Large intestine (tissue), 3 donors: ENCODE measurements around the gene CAPZA1. TPM values are rescaled to one million over a fixed set of nuclear protein-coding genes. Genes with fewer than 3 reads are reported as not detected.
A peak's percentile ranks its signal among the peaks of the same experiment; 100 is the strongest.
"Not testable (repeated sequence)": the region's sequence is repeated elsewhere in the genome, so short reads cannot be mapped to it uniquely, and the experiment has no call there.

Source experiments
- DNase-seq, 2 donors: peaks; one replicate each; pipeline versions ENCODE4 v3.0.0 to v3.0.0-alpha.2; 2013
- H3K27ac ChIP-seq: one replicate; pipeline ENCODE4 v1.5.1; 2013; ENCODE audit warnings: low read length
- H3K27me3 ChIP-seq: 2 replicates; pipeline ENCODE4 v1.6.1; 2013; ENCODE audit warnings: low read length; ENCODE audit not compliant: control insufficient read depth, insufficient read depth
- H3K36me3 ChIP-seq: 2 replicates; pipeline ENCODE4 v1.6.1; 2013; ENCODE audit warnings: low read length; ENCODE audit not compliant: control insufficient read depth, insufficient read depth
- H3K4me1 ChIP-seq: one replicate; pipeline ENCODE4 v1.6.1; 2013; ENCODE audit warnings: low read length; ENCODE audit not compliant: control insufficient read depth, insufficient read depth
- H3K4me3 ChIP-seq: one replicate; pipeline ENCODE4 v1.5.1; 2013; ENCODE audit warnings: low read length
- H3K9me3 ChIP-seq: one replicate; pipeline ENCODE4 v1.6.1; 2013; ENCODE audit warnings: mild to moderate bottlenecking, low read depth, low read length, moderate library complexity; ENCODE audit not compliant: control insufficient read depth
- WGBS: methylation state at CpG from one replicate; pipeline ENCODE4 v1.1.5; 2013; ENCODE audit warnings: low lambda C conversion rate; ENCODE audit not compliant: insufficient coverage; 5-methylcytosine and 5-hydroxymethylcytosine counted together
- polyA plus RNA-seq: library from polyadenylated mRNA; unstranded; fragments of 120-200 nt; gene quantifications from one replicate; pipeline ENCODE4 v1.2.1, GENCODE V29; 2013

Gene CAPZA1
- polyA plus RNA-seq, 1 donor: 110 TPM

- H3K36me3 ChIP-seq: peaks cover 29% of the 10 kb centered on the region
- H3K27ac ChIP-seq: no peak overlapping the region
- no peaks in the 10 kb centered on the region for H3K27me3 ChIP-seq
- WGBS: 89% methylated on average over 4 of the region's 4 CpGs
- H3K4me3 ChIP-seq: no peak overlapping the region
- no peaks in the 10 kb centered on the region for H3K9me3 ChIP-seq
- no peak for DNase-seq
- H3K4me1 ChIP-seq: no peaks in the 10 kb centered on the region
Observed at GRCh38 chr1:112599477-112599876, 20.2 kb upstream of the CAPZA1 start.

GRCh38 chr1:112603012-112603411, 16.6 kb upstream of the CAPZA1 start:
- no peak overlapping the region for H3K4me3 ChIP-seq
- H3K27me3 ChIP-seq: no peaks in the 10 kb centered on the region
- DNase-seq: no peak
- H3K9me3 ChIP-seq: no peaks in the 10 kb centered on the region
- H3K4me1 ChIP-seq: no peaks in the 10 kb centered on the region
- WGBS: 100% methylated on average over 1 of the region's 2 CpGs
- H3K36me3 ChIP-seq: peaks cover 42% of the 10 kb centered on the region
- H3K27ac ChIP-seq: no peak overlapping the region

- no peaks in the 10 kb centered on the region for H3K4me1 ChIP-seq
- no peaks in the 10 kb centered on the region for H3K9me3 ChIP-seq
- H3K4me3 ChIP-seq: no peak overlapping the region
- H3K36me3 ChIP-seq: peaks cover 41% of the 10 kb centered on the region
- no peak overlapping the region for H3K27ac ChIP-seq
- WGBS: no CpG with 5 or more reads among the region's 1 CpG
- H3K27me3 ChIP-seq: no peaks in the 10 kb centered on the region
- DNase-seq: no peak
Observed at GRCh38 chr1:112603541-112603940, 16.1 kb upstream of the CAPZA1 start.

- no peaks in the 10 kb centered on the region for H3K27me3 ChIP-seq
- H3K4me3 ChIP-seq: no peak overlapping the region
- H3K9me3 ChIP-seq: no peaks in the 10 kb centered on the region
- H3K36me3 ChIP-seq: peaks cover 49% of the 10 kb centered on the region
- no peak overlapping the region for H3K27ac ChIP-seq
- DNase-seq: no peak
- WGBS: 75% methylated on average over 1 of the region's 4 CpGs
- no peaks in the 10 kb centered on the region for H3K4me1 ChIP-seq
Observed at GRCh38 chr1:112605633-112606327, 13.9 kb upstream of the CAPZA1 start.

GRCh38 chr1:112614460-112615065, 5.1 kb upstream of the CAPZA1 start:
- peaks cover 48% of the 10 kb centered on the region for H3K36me3 ChIP-seq
- H3K27me3 ChIP-seq: no peaks in the 10 kb centered on the region
- no peak overlapping the region for H3K27ac ChIP-seq
- H3K4me1 ChIP-seq: no peaks in the 10 kb centered on the region
- no peaks in the 10 kb centered on the region for H3K9me3 ChIP-seq
- no peak for DNase-seq
- H3K4me3 ChIP-seq: no peak overlapping the region
- WGBS: 70% methylated on average over 2 of the region's 6 CpGs

- peak in 1 of 2 donors; percentile 63 for DNase-seq
- 3% methylated on average over 3 of the region's 12 CpGs for WGBS
- H3K9me3 ChIP-seq: no peaks in the 10 kb centered on the region
- H3K4me3 ChIP-seq: peak overlapping the region; percentile 74
- H3K27me3 ChIP-seq: no peaks in the 10 kb centered on the region
- H3K27ac ChIP-seq: peak overlapping the region; percentile 94
- peaks cover 10% of the 10 kb centered on the region for H3K4me1 ChIP-seq
- H3K36me3 ChIP-seq: peaks cover 24% of the 10 kb centered on the region
Observed at GRCh38 chr1:112618114-112618720, 1.4 kb upstream of the CAPZA1 start.

- H3K4me3 ChIP-seq: peak within 1 kb of the TSS; percentile 74
- H3K27ac ChIP-seq: peak within 1 kb of the TSS; percentile 94
- peaks cover 10% of the 10 kb centered on the region for H3K4me1 ChIP-seq
- no peaks in the 10 kb centered on the region for H3K9me3 ChIP-seq
- H3K27me3 ChIP-seq: no peaks in the 10 kb centered on the region
- peaks cover 18% of the 10 kb centered on the region for H3K36me3 ChIP-seq
- DNase-seq: peak; percentile 57 to 85
- WGBS: no CpG with 5 or more reads among the region's 48 CpGs
Observed at GRCh38 chr1:112618721-112619517, 713 bp upstream of the CAPZA1 start, which contains the start of gene ST7L. ST7L (minus strand) TSS chr1:112619141; CDS start chr1:112619113, 28 bp downstream.

- Histone ChIP-seq H3K27ac (peak overlapping the region; percentile 94), H3K4me1 (peaks cover 10% of the 10 kb centered on the region), H3K9me3 (no peaks in the 10 kb centered on the region), H3K27me3 (no peaks in the 10 kb centered on the region), H3K36me3 (peaks cover 16% of the 10 kb centered on the region), H3K4me3 (peak overlapping the region; percentile 74)
- DNase-seq: no peak
- WGBS: 0% methylated on average over 1 of the region's 6 CpGs
Observed at GRCh38 chr1:112620377-112620695, 704 bp downstream of the CAPZA1 start.

GRCh38 chr1:112624493-112624892, 4.9 kb downstream of the CAPZA1 start:
- not testable (repeated sequence) for H3K4me1 ChIP-seq, H3K27ac ChIP-seq, H3K9me3 ChIP-seq, H3K27me3 ChIP-seq, DNase-seq, H3K4me3 ChIP-seq
- WGBS: 86% methylated on average over 1 of the region's 5 CpGs
- H3K36me3 ChIP-seq: peaks cover 13% of the 10 kb centered on the region

GRCh38 chr1:112625696-112626095, 6.1 kb downstream of the CAPZA1 start:
- H3K4me1 ChIP-seq: peaks cover 8% of the 10 kb centered on the region
- H3K9me3 ChIP-seq: no peaks in the 10 kb centered on the region
- no peak overlapping the region for H3K27ac ChIP-seq
- WGBS: no CpG with 5 or more reads among the region's 2 CpGs
- no peak overlapping the region for H3K4me3 ChIP-seq
- H3K27me3 ChIP-seq: no peaks in the 10 kb centered on the region
- DNase-seq: no peak
- H3K36me3 ChIP-seq: peaks cover 13% of the 10 kb centered on the region
